ENCODE measurements around the gene HSD17B14. TPM values are rescaled to one million over a fixed set of nuclear protein-coding genes. Genes with fewer than 3 reads are reported as not detected.
A peak's percentile ranks its signal among the peaks of the same experiment; 100 is the strongest.

HSD17B14 gene
- total and polyA plus RNA-seq, 2 of the 13 experiments (the other 11 are each of a cell fraction or from before 2014, with no cell fraction given) = 0.58 to 1.2 TPM

GRCh38 chr19:48872884-48873475, 36.7 kb upstream of the HSD17B14 start (continued):
- TF ChIP-seq ZBTB43 (CRISPR knock-in tag; conservative IDR thresholded peaks at IDR 0.05) (no peak), MIXL1 (CRISPR knock-in tag; IDR thresholded peaks at IDR 0.05) (no peak), ZNF24 (IDR thresholded peaks at IDR 0.05) (no peak), RNF2 (conservative IDR thresholded peaks at IDR 0.05; ENCODE audit: low read depth) (no peak), HMG20A (CRISPR knock-in tag; IDR thresholded peaks at IDR 0.05; ENCODE audit: borderline replicate concordance) (no peak), ZFX (CRISPR knock-in tag; IDR thresholded peaks at IDR 0.05; ENCODE audit: low read depth) (no peak), RELA (CRISPR knock-in tag; IDR thresholded peaks at IDR 0.05) (no peak), MED8 (CRISPR knock-in tag; IDR thresholded peaks at IDR 0.05; ENCODE audit: insufficient replicate concordance) (peak; percentile 26), ARNT2 (CRISPR knock-in tag; IDR thresholded peaks at IDR 0.05; ENCODE audit: low read depth) (no peak), GATA4 (IDR thresholded peaks at IDR 0.05; ENCODE audit: borderline replicate concordance, low read depth) (no peak), FOSL1 (CRISPR knock-in tag; IDR thresholded peaks at IDR 0.05; ENCODE audit: borderline replicate concordance) (peak; percentile 77; the same call in 1 of the 2 replicates), GFI1 (CRISPR knock-in tag; IDR thresholded peaks at IDR 0.05; ENCODE audit: borderline replicate concordance) (no peak), SOX5 (CRISPR knock-in tag; IDR thresholded peaks at IDR 0.05; ENCODE audit: borderline replicate concordance) (peak; percentile 16; the same call in 1 of the 2 replicates), JUND (CRISPR knock-in tag; IDR thresholded peaks at IDR 0.05) (peak; percentile 48; the same call in 1 of the 2 replicates), MBNL3 (CRISPR knock-in tag; conservative IDR thresholded peaks at IDR 0.05) (no peak), FOXK2 (IDR thresholded peaks at IDR 0.05) (peak; percentile 73; the same call in 1 of the 2 replicates), PHF20 (CRISPR knock-in tag; IDR thresholded peaks at IDR 0.05) (0 out of 2 replicates have a peak, but pooled peaks have one; percentile 10), ZNF205 (CRISPR knock-in tag; IDR thresholded peaks at IDR 0.05) (no peak), BCLAF1 (IDR thresholded peaks at IDR 0.05) (no peak), ZNF713 (CRISPR knock-in tag; IDR thresholded peaks at IDR 0.05) (no peak), ZNF260 (CRISPR knock-in tag; IDR thresholded peaks at IDR 0.05; ENCODE audit: borderline replicate concordance, low read depth) (no peak), ZMYM3 (CRISPR knock-in tag; IDR thresholded peaks at IDR 0.05) (no peak), SRSF4 (IDR thresholded peaks at IDR 0.05; ENCODE audit: low read depth, low read length, poor library complexity, severe bottlenecking) (no peak), EEA1 (CRISPR knock-in tag; IDR thresholded peaks at IDR 0.05; ENCODE audit: borderline replicate concordance) (no peak)
- TF ChIP-seq, protein P1, sequence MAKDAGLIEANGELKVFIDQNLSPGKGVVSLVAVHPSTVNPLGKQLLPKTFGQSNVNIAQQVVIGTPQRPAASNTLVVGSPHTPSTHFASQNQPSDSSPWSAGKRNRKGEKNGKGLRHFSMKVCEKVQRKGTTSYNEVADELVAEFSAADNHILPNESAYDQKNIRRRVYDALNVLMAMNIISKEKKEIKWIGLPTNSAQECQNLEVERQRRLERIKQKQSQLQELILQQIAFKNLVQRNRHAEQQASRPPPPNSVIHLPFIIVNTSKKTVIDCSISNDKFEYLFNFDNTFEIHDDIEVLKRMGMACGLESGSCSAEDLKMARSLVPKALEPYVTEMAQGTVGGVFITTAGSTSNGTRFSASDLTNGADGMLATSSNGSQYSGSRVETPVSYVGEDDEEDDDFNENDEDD (CRISPR knock-in tag; IDR thresholded peaks at IDR 0.05; ENCODE audit: borderline replicate concordance) = no peak
- TF ChIP-seq, protein P2, sequence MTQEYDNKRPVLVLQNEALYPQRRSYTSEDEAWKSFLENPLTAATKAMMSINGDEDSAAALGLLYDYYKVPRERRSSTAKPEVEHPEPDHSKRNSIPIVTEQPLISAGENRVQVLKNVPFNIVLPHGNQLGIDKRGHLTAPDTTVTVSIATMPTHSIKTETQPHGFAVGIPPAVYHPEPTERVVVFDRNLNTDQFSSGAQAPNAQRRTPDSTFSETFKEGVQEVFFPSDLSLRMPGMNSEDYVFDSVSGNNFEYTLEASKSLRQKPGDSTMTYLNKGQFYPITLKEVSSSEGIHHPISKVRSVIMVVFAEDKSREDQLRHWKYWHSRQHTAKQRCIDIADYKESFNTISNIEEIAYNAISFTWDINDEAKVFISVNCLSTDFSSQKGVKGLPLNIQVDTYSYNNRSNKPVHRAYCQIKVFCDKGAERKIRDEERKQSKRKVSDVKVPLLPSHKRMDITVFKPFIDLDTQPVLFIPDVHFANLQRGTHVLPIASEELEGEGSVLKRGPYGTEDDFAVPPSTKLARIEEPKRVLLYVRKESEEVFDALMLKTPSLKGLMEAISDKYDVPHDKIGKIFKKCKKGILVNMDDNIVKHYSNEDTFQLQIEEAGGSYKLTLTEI (CRISPR knock-in tag; conservative IDR thresholded peaks at IDR 0.05) = no peak

Data from HepG2 (cell line).